Right hindlimb (tissue), 1 donor: ENCODE results near the gene RBFOX1.
A peak's percentile ranks its signal among the peaks of the same experiment; 100 is the strongest.

Source experiments
- DNase-seq: peaks from one replicate; pipeline ENCODE4 v3.0.0-alpha.2; 2018

RBFOX1 gene

GRCh38 chr16:7332611-7333010, at the start of gene RBFOX1:
TSS of gene RBFOX1 (plus strand) at chr16:7332845.
- DNase-seq = no peak

- DNase-seq = no peak
Observed at GRCh38 chr16:7284780-7285179, 47.9 kb upstream of the RBFOX1 start.

GRCh38 chr16:7285520-7285919, 47.1 kb upstream of the RBFOX1 start:
- DNase-seq = no peak

GRCh38 chr16:7289299-7289698, 43.3 kb upstream of the RBFOX1 start:
- DNase-seq = no peak

GRCh38 chr16:7290682-7291081, 42.0 kb upstream of the RBFOX1 start:
- DNase-seq = no peak

- no peak for DNase-seq
Observed at GRCh38 chr16:7294020-7294419, 38.6 kb upstream of the RBFOX1 start.

- peak; percentile 33 for DNase-seq
Observed at GRCh38 chr16:7303052-7303610, 29.5 kb upstream of the RBFOX1 start.

GRCh38 chr16:7303660-7304200, 28.9 kb upstream of the RBFOX1 start:
- DNase-seq = peak; percentile 24

GRCh38 chr16:7304279-7304678, 28.4 kb upstream of the RBFOX1 start:
- peak; percentile 19 for DNase-seq

- DNase-seq = no peak
Observed at GRCh38 chr16:7304958-7305357, 27.7 kb upstream of the RBFOX1 start.

GRCh38 chr16:7313170-7313569, 19.5 kb upstream of the RBFOX1 start:
- no peak for DNase-seq

GRCh38 chr16:7314163-7314562, 18.5 kb upstream of the RBFOX1 start:
- no peak for DNase-seq

- no peak for DNase-seq
Observed at GRCh38 chr16:7315813-7316212, 16.8 kb upstream of the RBFOX1 start.

GRCh38 chr16:7316281-7316888, 16.3 kb upstream of the RBFOX1 start:
- no peak for DNase-seq

- DNase-seq = no peak
Observed at GRCh38 chr16:7317982-7318381, 14.7 kb upstream of the RBFOX1 start.

- DNase-seq = no peak
Observed at GRCh38 chr16:7318686-7319085, 14.0 kb upstream of the RBFOX1 start.

GRCh38 chr16:7319514-7319913, 13.1 kb upstream of the RBFOX1 start:
- DNase-seq = no peak

- peak; percentile 46 for DNase-seq
Observed at GRCh38 chr16:7321661-7322060, 11.0 kb upstream of the RBFOX1 start.

- DNase-seq = no peak
Observed at GRCh38 chr16:7324321-7324720, 8.3 kb upstream of the RBFOX1 start.

- no peak for DNase-seq
Observed at GRCh38 chr16:7325834-7326233, 6.8 kb upstream of the RBFOX1 start.

GRCh38 chr16:7330709-7331108, 1.9 kb upstream of the RBFOX1 start:
- DNase-seq = no peak

GRCh38 chr16:7331997-7332396, 648 bp upstream of the RBFOX1 start:
- no peak for DNase-seq

- no peak for DNase-seq
Observed at GRCh38 chr16:7333180-7333725, 608 bp downstream of the RBFOX1 start.

- no peak for DNase-seq
Observed at GRCh38 chr16:7334801-7335560, 2.3 kb downstream of the RBFOX1 start.
